Measurements from ENCODE around the gene EFR3B.
A peak's percentile ranks its signal among the peaks of the same experiment; 100 is the strongest.
"Not testable (repeated sequence)": the region's sequence is repeated elsewhere in the genome, so short reads cannot be mapped to it uniquely, and the experiment has no call there.

The EFR3B gene

GRCh38 chr2:25112113-25112512, 70.2 kb downstream of the EFR3B start:
- DNase-seq, result no peak

DNA sequence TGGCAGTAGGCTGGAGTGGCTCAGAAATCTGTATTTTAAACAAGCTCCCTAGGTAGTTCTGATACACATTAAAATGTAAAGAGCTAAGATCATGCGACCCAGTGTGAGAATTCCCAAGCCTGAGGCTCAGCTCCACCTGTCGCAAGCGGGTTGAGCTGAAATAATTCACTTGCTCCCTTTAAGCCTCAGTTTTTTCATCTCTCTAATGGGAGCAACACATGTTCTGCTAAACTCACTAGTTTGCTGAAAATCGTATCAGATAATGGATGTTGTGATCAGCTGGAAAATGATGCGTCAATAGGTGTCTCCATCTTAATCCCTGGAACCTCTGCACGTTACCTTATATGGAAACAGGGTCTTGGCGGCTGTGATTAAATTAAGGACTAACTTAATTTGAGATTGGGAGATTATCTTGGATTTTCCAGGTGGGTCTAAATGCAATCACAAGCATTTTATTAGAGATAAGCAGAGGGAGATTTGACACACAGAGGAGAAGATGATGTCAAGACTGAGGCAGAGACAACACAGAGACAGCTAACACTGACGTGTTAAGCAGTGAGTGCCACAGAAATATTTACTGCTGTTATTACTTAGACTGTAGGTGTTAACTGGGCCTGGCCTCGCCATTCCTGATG, 73.5 kb downstream of the EFR3B start:
- no peak for DNase-seq

DNA sequence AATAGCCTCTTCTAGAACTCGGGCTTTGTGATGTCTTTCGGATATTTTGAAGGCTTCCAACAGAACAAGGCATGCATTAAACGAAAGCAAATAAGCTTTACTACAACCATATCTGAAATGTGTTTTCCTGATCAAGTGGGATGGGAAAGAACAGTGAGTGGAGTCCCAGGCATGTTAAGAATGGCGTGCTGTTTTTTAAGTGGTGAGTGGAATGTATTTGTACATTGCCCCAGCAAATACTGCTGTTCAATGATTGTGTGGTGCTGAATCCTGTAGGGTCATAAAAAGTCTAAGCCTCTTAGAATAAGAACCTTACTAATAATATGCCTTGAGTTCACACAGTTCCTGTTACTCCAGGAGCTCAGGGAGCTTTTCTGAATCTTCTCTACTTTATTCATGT, 74.0 kb downstream of the EFR3B start:
- no peak for DNase-seq

- no peak for DNase-seq
These were observed 75.1 kb downstream of the EFR3B start for GRCh38 chr2:25116956-25117355.

- DNase-seq, result no peak
These were observed 77.4 kb downstream of the EFR3B start for GRCh38 chr2:25119263-25119662.

- DNase-seq, result no peak
These were observed 80.5 kb downstream of the EFR3B start for GRCh38 chr2:25122367-25122766.

- DNase-seq, result no peak
These were observed 81.8 kb downstream of the EFR3B start for GRCh38 chr2:25123682-25124081.

DNA sequence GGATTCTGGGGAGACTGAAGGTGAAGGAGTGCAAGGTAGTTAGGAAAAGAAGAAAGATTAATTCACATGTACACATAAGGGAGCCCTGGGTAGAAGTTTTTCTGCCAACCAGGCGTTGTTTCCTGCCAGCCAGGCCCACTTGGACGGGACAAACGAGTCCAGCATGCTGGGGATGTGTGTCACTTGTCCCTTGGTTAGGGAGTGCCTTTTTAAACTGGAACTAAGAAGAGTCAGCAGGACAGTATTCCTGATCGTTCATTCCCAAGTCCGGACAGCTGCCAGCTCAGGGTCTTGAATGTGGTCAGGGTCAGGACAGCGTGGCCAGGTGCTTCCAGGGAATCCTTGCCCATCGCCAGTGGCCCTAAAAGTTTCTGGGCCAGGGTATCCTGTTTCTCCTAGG, 83.3 kb downstream of the EFR3B start:
- DNase-seq, result no peak

DNA sequence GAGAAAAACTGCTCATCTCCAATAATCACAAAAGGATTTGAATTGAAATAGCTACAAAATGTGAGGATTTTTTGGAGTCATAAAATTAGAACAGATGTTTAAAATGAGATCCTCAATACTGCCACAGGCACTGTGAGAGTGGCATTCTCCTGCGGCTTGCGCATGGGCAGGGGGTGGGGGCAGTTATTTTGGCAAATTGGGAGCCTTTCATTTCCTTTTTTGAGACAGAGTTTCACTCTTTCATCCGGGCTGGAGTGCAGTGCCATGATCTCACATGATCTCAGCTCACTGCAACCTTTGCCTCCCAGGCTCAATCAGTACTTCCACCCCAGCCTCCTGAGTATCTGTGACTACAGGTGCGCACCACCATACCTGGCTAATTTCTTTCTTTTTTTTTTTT, 84.1 kb downstream of the EFR3B start:
- DNase-seq, result no peak

- not testable (repeated sequence) for DNase-seq
These were observed 85.2 kb downstream of the EFR3B start for GRCh38 chr2:25127071-25127470.

DNA sequence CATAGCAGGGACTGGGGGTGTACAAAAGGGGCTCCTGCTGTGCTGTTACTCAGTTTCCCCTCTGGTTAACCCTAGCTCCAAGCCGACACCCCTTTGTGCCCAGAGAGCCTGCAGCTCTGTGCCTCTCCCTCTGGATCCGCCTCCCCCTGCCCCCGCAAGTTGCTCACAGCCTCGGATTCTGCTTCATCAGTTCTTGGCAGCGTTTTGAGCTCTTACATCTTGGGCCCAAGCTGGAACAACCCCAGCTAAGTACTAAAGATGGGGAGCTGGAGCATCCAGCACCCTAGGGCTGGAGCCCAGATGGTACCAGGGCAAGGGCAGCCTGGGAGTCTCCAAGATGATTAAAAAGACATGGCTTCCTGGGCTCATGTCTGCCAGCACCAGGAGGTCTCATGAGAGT, 85.8 kb downstream of the EFR3B start:
- no peak for DNase-seq

- no peak for DNase-seq
These were observed 88.1 kb downstream of the EFR3B start for GRCh38 chr2:25129901-25130520.

DNA sequence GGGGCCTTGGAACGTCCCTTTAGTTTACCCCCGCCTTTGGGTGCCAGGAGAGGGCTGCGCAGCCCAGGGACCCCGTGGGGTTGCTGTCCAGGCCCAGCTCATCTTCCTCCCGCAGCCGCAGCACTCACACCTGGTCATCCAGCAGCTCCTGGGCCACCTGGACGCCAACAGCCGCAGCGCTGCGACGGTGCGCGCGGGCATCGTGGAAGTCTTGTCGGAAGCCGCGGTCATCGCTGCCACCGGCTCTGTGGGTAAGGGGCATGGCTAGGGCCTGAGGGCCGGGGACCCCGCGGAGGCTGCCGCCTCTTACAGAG, 89.3 kb downstream of the EFR3B start:
- no peak for DNase-seq

DNA sequence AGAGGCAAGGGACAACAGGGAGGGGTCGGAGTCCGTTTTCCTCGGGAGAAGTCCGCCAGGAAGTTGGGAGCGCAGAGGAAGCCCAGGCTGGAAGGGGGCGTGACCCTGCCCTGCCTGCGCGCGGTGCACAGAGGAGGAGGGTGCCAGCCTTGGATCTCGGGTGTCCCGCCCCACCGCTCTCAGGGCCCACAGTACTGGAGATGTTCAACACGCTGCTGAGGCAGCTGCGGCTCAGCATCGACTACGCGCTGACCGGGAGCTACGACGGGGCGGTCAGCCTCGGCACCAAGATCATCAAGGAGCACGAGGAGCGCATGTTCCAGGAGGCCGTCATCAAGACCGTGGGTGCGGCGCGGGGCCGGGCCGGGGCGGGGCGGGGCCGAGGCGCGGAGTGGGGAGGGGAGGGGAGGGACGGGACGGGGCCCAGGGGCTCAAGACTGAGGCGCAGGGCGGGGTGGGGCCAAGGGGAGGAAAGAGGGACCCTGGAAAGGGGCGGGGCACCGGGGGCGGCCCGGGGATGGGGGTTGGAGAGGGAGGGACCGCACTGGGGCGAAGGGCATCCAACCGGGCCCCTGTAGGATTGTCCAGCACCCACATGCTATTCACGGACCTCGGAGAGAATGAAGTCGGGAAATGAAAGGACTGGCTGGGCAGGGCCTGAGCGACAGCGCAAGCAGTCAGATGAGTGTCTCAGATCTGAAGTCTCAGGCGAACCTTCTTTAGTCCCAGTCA, 89.9 kb downstream of the EFR3B start:
- DNase-seq, result peak; percentile 3

DNA sequence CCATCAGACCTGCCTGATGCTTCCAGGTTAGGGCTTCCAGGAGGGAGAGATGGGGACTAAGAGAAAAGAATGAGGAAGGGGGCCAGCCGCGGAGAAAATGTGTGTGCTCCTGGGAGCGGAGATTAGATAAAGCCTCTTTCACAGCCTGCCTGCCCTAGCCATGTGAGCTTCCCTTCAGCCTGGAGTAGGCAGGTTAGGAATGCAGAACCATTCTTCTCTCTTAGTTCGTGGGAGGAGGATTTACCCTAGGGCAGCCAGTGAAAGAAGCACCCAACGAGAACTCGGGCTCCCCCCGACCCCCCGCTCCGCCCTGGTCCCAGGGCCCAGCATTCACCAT, 90.4 kb downstream of the EFR3B start:
- no peak for DNase-seq

DNA sequence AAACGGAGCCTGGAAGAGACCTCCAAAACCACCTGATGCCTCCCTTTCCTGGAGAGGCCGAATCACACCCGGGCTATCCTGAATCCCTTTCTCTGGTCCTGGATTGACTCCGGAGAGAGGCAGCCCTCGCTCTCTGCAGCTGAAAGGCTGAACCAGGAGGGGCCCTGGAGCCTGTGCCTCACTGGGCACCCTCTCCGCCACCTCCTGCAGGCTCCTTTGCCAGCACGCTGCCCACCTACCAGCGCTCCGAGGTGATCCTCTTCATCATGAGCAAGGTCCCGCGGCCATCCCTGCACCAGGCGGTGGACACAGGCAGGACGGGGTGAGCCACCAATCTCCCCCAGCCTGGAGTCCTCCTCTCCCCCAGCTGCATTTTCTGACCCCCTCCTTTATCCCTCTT, 90.8 kb downstream of the EFR3B start:
- DNase-seq, result no peak

DNA sequence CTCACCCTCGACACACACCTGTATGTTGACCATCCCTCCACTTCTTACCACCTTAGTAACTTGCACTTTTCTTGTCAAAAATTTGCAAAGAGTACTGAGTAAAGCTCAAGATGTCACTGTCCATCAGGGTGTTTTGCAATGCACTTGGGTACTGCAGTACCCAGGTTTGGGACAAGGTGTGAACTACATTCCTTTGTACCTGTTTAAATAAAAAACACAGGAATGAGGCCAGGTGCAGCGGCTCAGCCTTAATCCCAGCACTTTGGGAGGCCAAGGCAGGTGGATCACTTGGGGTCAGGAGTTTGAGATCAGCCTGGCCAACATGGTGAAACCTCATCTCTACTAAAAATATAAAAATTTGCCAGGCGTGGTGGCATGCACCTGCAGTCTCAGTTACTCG, 98.7 kb downstream of the EFR3B start:
- not testable (repeated sequence) for DNase-seq

- no peak for DNase-seq
These were observed 99.2 kb downstream of the EFR3B start for GRCh38 chr2:25141120-25141519.

DNA sequence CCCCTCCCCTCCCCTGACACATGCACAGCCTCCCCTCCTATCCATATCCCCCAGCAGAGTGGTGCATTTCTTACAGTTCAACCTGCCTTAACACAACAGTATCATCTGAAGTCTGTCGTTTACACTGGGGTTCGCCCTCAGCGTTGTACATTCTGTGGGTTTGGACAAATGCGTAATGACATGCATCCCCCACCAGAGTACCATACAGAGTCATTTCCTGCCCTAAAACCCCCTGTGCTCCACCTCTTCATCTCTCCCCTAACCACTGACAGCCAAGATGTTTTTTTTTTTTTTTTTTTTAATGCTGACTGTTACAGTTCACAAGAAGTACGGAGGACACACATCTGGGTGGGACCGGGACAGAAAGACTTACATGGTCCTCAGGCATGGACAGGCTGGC, 103.9 kb downstream of the EFR3B start:
- DNase-seq, result no peak

DNA sequence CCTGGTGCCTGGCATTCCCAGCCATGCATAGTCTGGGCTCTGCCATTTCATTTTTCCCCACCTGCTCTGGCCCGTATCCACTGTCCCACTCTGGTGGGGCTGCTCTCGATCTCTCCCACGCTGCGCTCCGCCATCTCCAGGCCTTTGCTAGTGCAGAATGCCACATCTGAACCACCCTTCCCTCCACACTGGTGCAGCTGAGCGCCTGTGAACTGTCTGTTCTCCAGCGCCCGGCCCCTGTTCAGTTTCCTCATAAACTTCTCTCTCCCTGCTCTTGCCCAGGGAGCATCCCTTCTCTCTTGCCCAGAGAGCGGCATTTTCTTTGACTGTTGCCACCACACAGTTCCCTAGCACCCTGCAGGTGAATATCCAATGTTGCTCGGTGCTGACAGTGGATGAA, 105.0 kb downstream of the EFR3B start:
- no peak for DNase-seq

GRCh38 chr2:25149646-25150045, 107.8 kb downstream of the EFR3B start:
- DNase-seq, result no peak

GRCh38 chr2:25150993-25151392, 109.1 kb downstream of the EFR3B start:
- not testable (repeated sequence) for DNase-seq

DNA sequence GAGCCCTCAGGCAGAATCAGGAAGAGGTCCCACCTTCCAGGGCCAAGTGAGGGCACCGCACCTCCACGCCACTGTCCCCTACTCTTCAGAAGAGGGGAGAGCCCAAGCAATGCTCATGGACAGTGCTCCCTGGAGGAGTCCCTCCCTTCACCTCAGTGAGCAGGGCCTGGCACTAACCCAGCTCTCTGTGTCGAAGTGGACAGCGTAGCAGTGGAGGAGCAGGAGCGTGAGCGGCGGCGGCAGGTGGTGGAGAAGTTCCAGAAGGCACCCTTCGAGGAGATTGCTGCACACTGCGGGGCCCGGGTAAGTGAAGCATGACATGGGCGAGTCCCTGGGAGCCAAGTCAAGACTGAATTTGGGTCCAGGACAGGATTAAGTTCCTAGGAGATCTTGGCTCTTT, 109.8 kb downstream of the EFR3B start:
- DNase-seq, result no peak

DNA sequence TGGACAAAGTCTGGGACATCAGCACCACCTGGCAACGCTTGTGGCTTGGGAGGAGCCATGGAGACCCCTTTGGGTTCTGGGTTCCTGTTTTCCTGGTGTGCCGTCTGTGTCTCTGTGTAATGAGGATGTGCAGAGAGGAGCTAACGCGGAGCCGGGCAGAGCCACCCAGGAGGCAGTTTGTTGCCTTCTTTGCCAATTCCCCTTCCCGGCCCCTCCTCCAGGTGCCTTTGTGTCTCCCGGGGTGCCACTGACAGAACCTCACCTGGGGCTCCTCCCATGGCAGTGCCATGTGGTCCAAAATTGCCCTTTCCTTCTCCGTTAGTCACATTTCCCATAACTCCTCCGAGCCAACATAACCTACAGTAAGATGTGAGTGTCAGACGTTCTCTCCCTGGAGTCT, 113.5 kb downstream of the EFR3B start:
- DNase-seq, result no peak
